Amygdala (tissue), 56 donors: ENCODE data around the gene IL15RA.
A peak's percentile ranks its signal among the peaks of the same experiment; 100 is the strongest.
"Not testable (repeated sequence)": the region's sequence is repeated elsewhere in the genome, so short reads cannot be mapped to it uniquely, and the experiment has no call there.

ENCODE experiments used
- DNase-seq, 56 donors: peaks; one replicate each; lab custom pipeline; 2025; lab: John Stamatoyannopoulos, UW

IL15RA gene

GRCh38 chr10:6006991-6007390 is 29.6 kb upstream of the IL15RA start:
- no peak for DNase-seq

GRCh38 chr10:6006546-6006945 is 29.2 kb upstream of the IL15RA start:
- no peak for DNase-seq

GRCh38 chr10:6005856-6006395 is 28.6 kb upstream of the IL15RA start:
- DNase-seq = no peak

- not testable (repeated sequence) for DNase-seq
Measured at GRCh38 chr10:6005161-6005804, 27.9 kb upstream of the IL15RA start.

- no peak for DNase-seq
Measured at GRCh38 chr10:6002809-6003510, 25.6 kb upstream of the IL15RA start.

- DNase-seq = no peak
Measured at GRCh38 chr10:5999440-6000165, 22.3 kb upstream of the IL15RA start.

- no peak for DNase-seq
Measured at GRCh38 chr10:5996696-5997095, 19.4 kb upstream of the IL15RA start.

- DNase-seq = no peak
Measured at GRCh38 chr10:5992398-5992797, 15.1 kb upstream of the IL15RA start.

- DNase-seq = no peak
Measured at GRCh38 chr10:5991708-5992107, 14.4 kb upstream of the IL15RA start.

- no peak for DNase-seq
Measured at GRCh38 chr10:5989756-5990155, 12.4 kb upstream of the IL15RA start.

- DNase-seq = no peak
Measured at GRCh38 chr10:5988336-5988920, 11.1 kb upstream of the IL15RA start.

GRCh38 chr10:5987747-5988146 is 10.4 kb upstream of the IL15RA start:
- DNase-seq = no peak

- no peak for DNase-seq
Measured at GRCh38 chr10:5985029-5985428, 7.7 kb upstream of the IL15RA start.

GRCh38 chr10:5983774-5984173 is 6.4 kb upstream of the IL15RA start:
- DNase-seq = no peak

- no peak for DNase-seq
Measured at GRCh38 chr10:5981529-5981928, 4.2 kb upstream of the IL15RA start.

- DNase-seq = no peak
Measured at GRCh38 chr10:5978230-5978489, 817 bp upstream of the IL15RA start.

GRCh38 chr10:5976512-5977470 is 552 bp downstream of the IL15RA start:
- DNase-seq = peak in 7 of 56 donors; percentile 3 to 45 (median 35)

- peak in 5 of 56 donors; percentile 1 to 35 (median 24) for DNase-seq
Measured at GRCh38 chr10:5975641-5976473, 1.5 kb downstream of the IL15RA start.

GRCh38 chr10:5973069-5973468 is 4.3 kb downstream of the IL15RA start:
- no peak for DNase-seq
